H1 (cell line): ENCODE results near the gene TMEM229B. TPM values are rescaled to one million over a fixed set of nuclear protein-coding genes. Genes with fewer than 3 reads are reported as not detected.

Experiments used
- CTCF ChIA-PET: fragments of 300-600 bp; sonication (Branson Sonifier 250); formaldehyde crosslinking; loops from one replicate; lab custom pipeline; 2021; ENCODE audit not compliant: partially characterized antibody; lab: Charles Lee
- POLR2A ChIA-PET: fragments of 300-600 bp; sonication (Branson Sonifier 250); formaldehyde crosslinking; loops from one replicate; lab custom pipeline; 2021; ENCODE audit warnings: inconsistent platforms; ENCODE audit not compliant: partially characterized antibody; lab: Charles Lee
- DNase-seq, 2 experiments: peaks; one replicate each; pipeline versions ENCODE4 v3.0.0 to v3.0.0-alpha.2; 2010 to 2022; ENCODE audit warnings: low spot score in 2 of 2, low read depth in 1 of 2, mixed read lengths in 1 of 2
- FAIRE-seq: peaks from 2 replicates; lab custom pipeline; 2011; peaks lifted over from hg19 to GRCh38; lab: Jason Lieb, UNC
- H2AFZ ChIP-seq: 2 replicates; pipeline ENCODE4 v1.8.1; 2012; ENCODE audit warnings: low read length, inconsistent platforms
- H2AK5ac ChIP-seq: 2 replicates; pipeline ENCODE4 v1.6.1; 2013; ENCODE audit warnings: low read depth, low read length
- H2BK120ac ChIP-seq: replicated peaks from 2 replicates; pipeline ENCODE3; 2013; ENCODE audit warnings: low read depth, low read length, inconsistent platforms
- H2BK12ac ChIP-seq: 2 replicates; pipeline ENCODE4 v1.6.1; 2013; ENCODE audit warnings: low read depth, low read length
- H2BK15ac ChIP-seq: 2 replicates; pipeline ENCODE4 v1.6.1; 2013; ENCODE audit warnings: low read length
- H2BK20ac ChIP-seq: 2 replicates; pipeline ENCODE4 v1.6.1; 2013; ENCODE audit warnings: low read length
- H2BK5ac ChIP-seq: 2 replicates; pipeline ENCODE4 v1.6.1; 2013; ENCODE audit warnings: low read depth, low read length
- H3K14ac ChIP-seq: 2 replicates; pipeline ENCODE4 v1.6.1; 2013; ENCODE audit warnings: inconsistent platforms; ENCODE audit not compliant: insufficient read length
- H3K18ac ChIP-seq: 2 replicates; pipeline ENCODE4 v1.6.1; 2013; ENCODE audit warnings: low read length; ENCODE audit errors: extremely low read depth
- H3K23ac ChIP-seq: 2 replicates; pipeline ENCODE4 v1.6.1; 2013; ENCODE audit warnings: inconsistent platforms; ENCODE audit not compliant: insufficient read length
- H3K23me2 ChIP-seq: 2 replicates; pipeline ENCODE4 v1.6.1; 2013; ENCODE audit warnings: low read depth, low read length
- H3K27ac ChIP-seq: 2 replicates; pipeline ENCODE4 v1.6.1; 2011; ENCODE audit warnings: low read depth, low read length, inconsistent platforms
- H3K27me3 ChIP-seq, 4 experiments: replicated peaks in 1 of 4; 1 replicate in 1 of 4; 2 replicates in 3 of 4; pipeline versions ENCODE4 v1.6.1 to v1.8.1; 2011 to 2013; ENCODE audit warnings: low read length in 3 of 4, mild to moderate bottlenecking in 3 of 4, inconsistent platforms in 2 of 4, mixed read lengths in 2 of 4, moderate library complexity in 1 of 4; ENCODE audit not compliant: control insufficient read depth in 3 of 4, insufficient read depth in 3 of 4; ENCODE audit errors: extremely low read depth in 1 of 4
- H3K36me3 ChIP-seq, 4 experiments: 2 replicates each; pipeline versions ENCODE4 v1.6.1 to v1.8.1; 2011 to 2013; ENCODE audit warnings: mild to moderate bottlenecking in 4 of 4, low read length in 3 of 4, moderate library complexity in 2 of 4, control low read depth in 1 of 4, inconsistent platforms in 1 of 4; ENCODE audit not compliant: insufficient read depth in 4 of 4, control insufficient read depth in 2 of 4
- H3K4ac ChIP-seq: replicated peaks from 2 replicates; pipeline ENCODE3; 2013; ENCODE audit warnings: low read length, low read depth, mixed read lengths, inconsistent platforms; ENCODE audit not compliant: insufficient read length
- H3K4me1 ChIP-seq, 4 experiments: replicated peaks in 1 of 4; 1 replicate in 1 of 4; 2 replicates in 3 of 4; pipeline versions ENCODE4 v1.6.1 to v1.8.1; 2011 to 2013; ENCODE audit warnings: low read length in 3 of 4, inconsistent platforms in 2 of 4, mixed read lengths in 1 of 4; ENCODE audit not compliant: insufficient read depth in 4 of 4, control insufficient read depth in 3 of 4
- H3K4me2 ChIP-seq, 2 experiments: 2 replicates each; pipeline versions ENCODE4 v1.6.1 to v1.8.1; 2011 to 2013; ENCODE audit warnings: low read depth in 2 of 2, low read length in 2 of 2, control low read depth in 1 of 2, inconsistent platforms in 1 of 2, mild to moderate bottlenecking in 1 of 2; ENCODE audit not compliant: insufficient read depth in 1 of 2
- H3K4me3 ChIP-seq, 4 experiments: fragments of 200-600, 300-600 bp in 1 of 4; sonication (generic), shearing (Covaris generic), sonication (Bioruptor Twin) in 1 of 4; 2 replicates each; pipeline versions ENCODE4 v1.5.1 to v1.8.1; 2011 to 2016; ENCODE audit warnings: low read length in 4 of 4, low read depth in 3 of 4, control low read depth in 2 of 4, inconsistent platforms in 2 of 4, mild to moderate bottlenecking in 2 of 4, mixed read lengths in 1 of 4, moderate library complexity in 1 of 4; ENCODE audit not compliant: insufficient read depth in 2 of 4; ENCODE audit errors: extremely low read depth in 1 of 4
- H3K56ac ChIP-seq: replicated peaks from 2 replicates; pipeline ENCODE3; 2013; ENCODE audit warnings: low read depth, mild to moderate bottlenecking, mixed read lengths, low read length, inconsistent platforms; ENCODE audit not compliant: insufficient read length
- H3K79me1 ChIP-seq: 2 replicates; pipeline ENCODE4 v1.6.1; 2013; ENCODE audit warnings: low read depth, low read length, control low read depth
- H3K79me2 ChIP-seq, 2 experiments: 2 replicates each; pipeline versions ENCODE4 v1.6.1 to v1.8.1; 2012 to 2013; ENCODE audit warnings: low read length in 2 of 2, mild to moderate bottlenecking in 2 of 2, inconsistent platforms in 1 of 2; ENCODE audit not compliant: insufficient read depth in 2 of 2, control insufficient read depth in 1 of 2
- H3K9ac ChIP-seq, 4 experiments: replicated peaks in 1 of 4; 1 replicate in 1 of 4; 2 replicates in 3 of 4; pipeline versions ENCODE4 v1.6.1 to v1.8.1; 2011 to 2013; ENCODE audit warnings: low read depth in 3 of 4, low read length in 3 of 4, control low read depth in 2 of 4, mild to moderate bottlenecking in 2 of 4, moderate library complexity in 2 of 4, inconsistent platforms in 1 of 4; ENCODE audit errors: extremely low read depth in 1 of 4
- H3K9me3 ChIP-seq, 2 experiments: 2 replicates each; pipeline versions ENCODE4 v1.6.1 to v1.8.1; 2012 to 2013; ENCODE audit warnings: mild to moderate bottlenecking in 2 of 2, moderate library complexity in 2 of 2, control low read depth in 1 of 2, inconsistent platforms in 1 of 2, low read depth in 1 of 2, low read length in 1 of 2, mixed read lengths in 1 of 2; ENCODE audit not compliant: insufficient read depth in 2 of 2
- H4K20me1 ChIP-seq, 2 experiments: replicated peaks in 1 of 2; 2 replicates each; pipeline versions ENCODE3 to v1.8.1; 2011 to 2013; ENCODE audit warnings: inconsistent platforms in 2 of 2, low read length in 2 of 2, mild to moderate bottlenecking in 1 of 2; ENCODE audit not compliant: insufficient read depth in 2 of 2, control insufficient read depth in 1 of 2
- H4K5ac ChIP-seq: 2 replicates; pipeline ENCODE4 v1.6.1; 2013; ENCODE audit warnings: low read length, low read depth, mixed read lengths, inconsistent platforms; ENCODE audit not compliant: insufficient read length
- H4K8ac ChIP-seq: 2 replicates; pipeline ENCODE4 v1.8.0; 2013; ENCODE audit warnings: mild to moderate bottlenecking, moderate library complexity, low read length, inconsistent platforms; ENCODE audit not compliant: insufficient read depth; ENCODE audit errors: extremely low read depth
- H4K91ac ChIP-seq: replicated peaks from 2 replicates; pipeline ENCODE3; 2013; ENCODE audit warnings: low read length, mixed read lengths, inconsistent platforms; ENCODE audit not compliant: insufficient read length
- BACH1 ChIP-seq: IDR thresholded peaks from 2 replicates; pipeline ENCODE4 v1.6.1; 2012; ENCODE audit warnings: low read length, improper control_type of control experiment
- BCL11A ChIP-seq, 2 experiments: IDR thresholded peaks; one replicate each; pipeline ENCODE4 v1.6.1; 2011; ENCODE audit warnings: low read depth in 2 of 2, low read length in 2 of 2, mild to moderate bottlenecking in 2 of 2
- CHD1 ChIP-seq: IDR thresholded peaks from 2 replicates; pipeline ENCODE4 v1.6.1; 2012; ENCODE audit warnings: low read depth, low read length, improper control_type of control experiment
- CREB1 ChIP-seq: IDR thresholded peaks from 2 replicates; pipeline ENCODE4 v1.6.1; 2012; ENCODE audit warnings: inconsistent platforms
- CTBP2 ChIP-seq: IDR thresholded peaks from 2 replicates; pipeline ENCODE4 v1.7.0; 2011; ENCODE audit warnings: borderline replicate concordance, mild to moderate bottlenecking, moderate library complexity, mixed read lengths, low read length; ENCODE audit not compliant: insufficient read depth, insufficient read length
- JUND ChIP-seq: IDR thresholded peaks from 2 replicates; pipeline ENCODE4 v1.6.1; 2011; ENCODE audit warnings: mild to moderate bottlenecking, improper control_type of control experiment, low read length
- MAX ChIP-seq: IDR thresholded peaks from 2 replicates; pipeline ENCODE4 v1.6.1; 2012; ENCODE audit warnings: inconsistent platforms
- RNF2 ChIP-seq: fragments of 200-900, 300-1000 bp; sonication (generic); IDR thresholded peaks from 2 replicates; pipeline ENCODE4 v1.7.1; 2016; ENCODE audit warnings: borderline replicate concordance, low read depth, mild to moderate bottlenecking, antibody characterized with exemption, low read length; ENCODE audit not compliant: poor library complexity, severe bottlenecking; ENCODE audit errors: missing control alignments
- SIN3A ChIP-seq, 2 experiments: IDR thresholded peaks in 1 of 2; conservative IDR thresholded peaks in 1 of 2; 2 replicates each; pipeline ENCODE4 v1.6.1; 2011 to 2012; ENCODE audit warnings: low read length in 2 of 2, improper control_type of control experiment in 1 of 2, low read depth in 1 of 2, mild to moderate bottlenecking in 1 of 2
- ZNF274 ChIP-seq: IDR thresholded peaks from 2 replicates; pipeline ENCODE4 v1.7.0; 2012; ENCODE audit warnings: low read length, borderline replicate concordance; ENCODE audit errors: extremely low read depth
- WGBS, 2 experiments: shearing (Covaris generic) in 1 of 2; methylation state at CpG; one replicate each; pipeline versions ENCODE4 v1.1.6 to v1.1.7; 2013 to 2015; ENCODE audit warnings: low lambda C conversion rate in 2 of 2, mixed read lengths in 2 of 2, inconsistent platforms in 1 of 2, low coverage in 1 of 2, missing lambda C conversion rate in 1 of 2; ENCODE audit not compliant: insufficient replicate concordance in 2 of 2, insufficient coverage in 1 of 2, insufficient read length in 1 of 2; ENCODE audit errors: extremely low coverage in 1 of 2, missing lambda C conversion rate in 1 of 2; 5-methylcytosine and 5-hydroxymethylcytosine counted together
- polyA plus RNA-seq, 7 experiments: library from polyadenylated mRNA; depleted of rRNA in 3 of 7; stranded (reverse) in 5 of 7; unstranded in 2 of 7; fragments of >200 nt in 5 of 7; fragments of 200-250 nt in 2 of 7; gene quantifications; 1 replicate in 5 of 7; 2 replicates in 1 of 7; 4 replicates in 1 of 7; pipeline versions ENCODE4 v1.2.1 to v1.2.3, GENCODE V29; 2011 to 2013; ENCODE audit warnings: missing spikeins in 2 of 7, mixed read lengths in 2 of 7
- total RNA-seq: library from RNA; stranded (reverse); fragmentation: NEBNext Ultra II Directional; extraction: Animal tissue kit (Norgen Biotek cat#: 25700); gene quantifications from 2 replicates; pipeline ENCODE4 v1.2.1, GENCODE V29; 2021

TMEM229B gene
- total and polyA plus RNA-seq, 2 of the 8 experiments (the other 6 are each of a cell fraction or from before 2014, with no cell fraction given), result 0.73 to 0.85 TPM

- no peaks in the 10 kb centered on the region for H3K9me3 ChIP-seq
- ChIA-PET POLR2A (no interaction called here), CTCF (interaction anchor here (1.3 kb wide), 1 partner anchor 29 kb away, joined by 4 read pairs; no protein-coding TSS in a partner anchor)
- no peaks in the 10 kb centered on the region for H3K79me2 ChIP-seq
- no peak overlapping the region for H3K56ac ChIP-seq
- no peak overlapping the region for H3K27ac ChIP-seq
- WGBS, 2 experiments, result 84% methylated on average over 4 of the region's 4 CpGs; no CpG with 5 or more reads in 1 of the 2 experiments
- H3K23me2 ChIP-seq, result no peaks in the 10 kb centered on the region
- no peak overlapping the region for H3K4ac ChIP-seq
- H3K18ac ChIP-seq, result no peak overlapping the region
- H3K79me1 ChIP-seq, result no peaks in the 10 kb centered on the region
- no peaks in the 10 kb centered on the region for H3K27me3 ChIP-seq
- no peak overlapping the region for H3K14ac ChIP-seq
- H2BK120ac ChIP-seq, result no peak overlapping the region
- no peak overlapping the region for H3K4me3 ChIP-seq
- DNase-seq (no peak), FAIRE-seq (no peak)
- no peaks in the 10 kb centered on the region for H3K4me1 ChIP-seq
- no peak overlapping the region for H4K8ac ChIP-seq
- no peaks in the 10 kb centered on the region for H3K36me3 ChIP-seq
- TF ChIP-seq CREB1 (no peak), ZNF274 (no peak), MAX (no peak), BCL11A (IDR thresholded peaks at IDR 0.05; ENCODE audit: low read depth in 2 of 2, low read length in 2 of 2) (no peak), BACH1 (no peak), JUND (no peak), SIN3A (conservative IDR thresholded peaks at IDR 0.05 in 1 of 2, IDR thresholded peaks at IDR 0.05 in 1 of 2; ENCODE audit: low read depth in 1 of 2, low read length in 2 of 2) (no peak), CTBP2 (no peak), CHD1 (no peak), RNF2 (no peak)
- no peak overlapping the region for H2AFZ ChIP-seq
- H4K20me1 ChIP-seq, result no peaks in the 10 kb centered on the region
- H3K9ac ChIP-seq, result no peak overlapping the region
- H2AK5ac ChIP-seq, result no peak overlapping the region
- no peak overlapping the region for H2BK12ac ChIP-seq
- H2BK5ac ChIP-seq, result no peak overlapping the region
- H2BK15ac ChIP-seq, result no peak overlapping the region
- no peak overlapping the region for H4K91ac ChIP-seq
- H3K23ac ChIP-seq, result no peak overlapping the region
- no peak overlapping the region for H2BK20ac ChIP-seq
- H3K4me2 ChIP-seq, result no peak overlapping the region
- no peak overlapping the region for H4K5ac ChIP-seq
Observed at GRCh38 chr14:67497716-67498115, 9.2 kb upstream of the TMEM229B start.
